Neuronal stem cell (in vitro differentiated cells): ENCODE results near the gene CLEC4M.

ENCODE experiments used
- DNase-seq: peaks from one replicate; pipeline ENCODE4 v3.0.0-alpha.2; 2013; ENCODE audit warnings: low spot score
- H2AFZ ChIP-seq: one replicate; pipeline ENCODE4 v1.6.1; 2013; ENCODE audit warnings: mild to moderate bottlenecking, low read length, inconsistent platforms
- H2AK5ac ChIP-seq: 2 replicates; pipeline ENCODE4 v1.6.1; 2013; ENCODE audit warnings: low read depth, mild to moderate bottlenecking, inconsistent platforms, low read length, moderate library complexity, mixed read lengths
- H2BK120ac ChIP-seq: 2 replicates; pipeline ENCODE4 v1.6.1; 2013; ENCODE audit warnings: low read depth, mild to moderate bottlenecking, inconsistent platforms, low read length, moderate library complexity, mixed read lengths
- H2BK12ac ChIP-seq: one replicate; pipeline ENCODE4 v1.6.1; 2013; ENCODE audit warnings: low read length, inconsistent platforms
- H2BK15ac ChIP-seq: 2 replicates; pipeline ENCODE4 v1.6.1; 2013; ENCODE audit warnings: mild to moderate bottlenecking, low read length, inconsistent platforms, mixed read lengths
- H2BK5ac ChIP-seq: one replicate; pipeline ENCODE4 v1.6.1; 2013; ENCODE audit warnings: inconsistent platforms, mild to moderate bottlenecking, low read length, moderate library complexity
- H3K14ac ChIP-seq: one replicate; pipeline ENCODE4 v1.6.1; 2013; ENCODE audit warnings: low read length, inconsistent platforms
- H3K18ac ChIP-seq: 2 replicates; pipeline ENCODE4 v1.6.1; 2013; ENCODE audit warnings: low read length, inconsistent platforms
- H3K23ac ChIP-seq: 2 replicates; pipeline ENCODE4 v1.6.1; 2013; ENCODE audit warnings: low read depth, mild to moderate bottlenecking, mixed read lengths, low read length, inconsistent platforms; ENCODE audit not compliant: poor library complexity
- H3K27ac ChIP-seq: replicated peaks from 3 replicates; pipeline ENCODE4 v1.5.1; 2013; ENCODE audit warnings: low read length, inconsistent platforms
- H3K27me3 ChIP-seq, 3 experiments: 2 replicates each; pipeline ENCODE4 v1.6.1; 2013; ENCODE audit warnings: low read length in 3 of 3, mild to moderate bottlenecking in 2 of 3, inconsistent platforms in 1 of 3, low read depth in 1 of 3, mixed read lengths in 1 of 3, moderate library complexity in 1 of 3; ENCODE audit not compliant: control insufficient read depth in 3 of 3, insufficient read depth in 3 of 3
- H3K36me3 ChIP-seq, 2 donors: replicated peaks in 1 of 2; 2 replicates each; pipeline ENCODE4 v1.6.1; 2013; ENCODE audit warnings: low read length in 2 of 2; ENCODE audit not compliant: control insufficient read depth in 2 of 2, insufficient read depth in 2 of 2
- H3K4ac ChIP-seq: 2 replicates; pipeline ENCODE4 v1.6.1; 2013; ENCODE audit warnings: inconsistent platforms, mild to moderate bottlenecking, low read length, moderate library complexity
- H3K4me1 ChIP-seq, 2 donors: 1 replicate in 1 of 2; 2 replicates in 1 of 2; pipeline ENCODE4 v1.6.1; 2013; ENCODE audit warnings: low read length in 2 of 2, low read depth in 1 of 2; ENCODE audit not compliant: control insufficient read depth in 2 of 2, insufficient read depth in 1 of 2
- H3K4me2 ChIP-seq: one replicate; pipeline ENCODE4 v1.6.1; 2013; ENCODE audit warnings: mild to moderate bottlenecking, low read length, inconsistent platforms; ENCODE audit not compliant: insufficient read depth, poor library complexity, severe bottlenecking
- H3K4me3 ChIP-seq, 2 donors: 2 replicates each; pipeline ENCODE4 v1.5.1; 2013; ENCODE audit warnings: low read length in 2 of 2, mild to moderate bottlenecking in 2 of 2, inconsistent platforms in 1 of 2, moderate library complexity in 1 of 2
- H3K79me1 ChIP-seq: one replicate; pipeline ENCODE4 v1.6.1; 2013; ENCODE audit warnings: low read depth, mild to moderate bottlenecking, inconsistent platforms, low read length, moderate library complexity
- H3K9ac ChIP-seq: one replicate; pipeline ENCODE4 v1.6.1; 2013; ENCODE audit warnings: mild to moderate bottlenecking, low read depth, low read length, inconsistent platforms; ENCODE audit not compliant: poor library complexity
- H3K9me3 ChIP-seq, 2 donors: replicated peaks in 1 of 2; 2 replicates each; pipeline versions ENCODE3 to v1.6.1; 2013; ENCODE audit warnings: low read length in 2 of 2, mild to moderate bottlenecking in 2 of 2, inconsistent platforms in 1 of 2, low read depth in 1 of 2, mixed read lengths in 1 of 2, moderate library complexity in 1 of 2; ENCODE audit not compliant: control insufficient read depth in 2 of 2, insufficient read depth in 1 of 2
- H4K8ac ChIP-seq: one replicate; pipeline ENCODE4 v1.6.1; 2013; ENCODE audit warnings: low read depth, mild to moderate bottlenecking, inconsistent platforms, low read length, moderate library complexity
- H4K91ac ChIP-seq: one replicate; pipeline ENCODE4 v1.6.1; 2013; ENCODE audit warnings: low read length, low read depth, mild to moderate bottlenecking, inconsistent platforms; ENCODE audit not compliant: poor library complexity
- WGBS, 2 donors: extraction: QIAGEN DNeasy Blood & Tissue Kit; methylation state at CpG; one replicate each; pipeline ENCODE4 v1.1.7; 2013; ENCODE audit warnings: missing lambda C conversion rate in 2 of 2, mixed read lengths in 1 of 2; ENCODE audit not compliant: insufficient read length in 2 of 2, insufficient replicate concordance in 1 of 2; ENCODE audit errors: extremely low coverage in 2 of 2; 5-methylcytosine and 5-hydroxymethylcytosine counted together

CLEC4M gene

GRCh38 chr19:7756258-7756657 lies 6.8 kb upstream of the CLEC4M start:
- H2BK12ac ChIP-seq, result no peak overlapping the region
- no peaks in the 10 kb centered on the region for H3K36me3 ChIP-seq
- WGBS, 2 donors, result no CpG with 5 or more reads among the region's 4 CpGs
- no peak overlapping the region for H3K18ac ChIP-seq
- H3K9ac ChIP-seq, result no peak overlapping the region
- no peak overlapping the region for H2AK5ac ChIP-seq
- no peak overlapping the region for H3K23ac ChIP-seq
- H4K8ac ChIP-seq, result no peak overlapping the region
- no peaks in the 10 kb centered on the region for H3K4me1 ChIP-seq
- no peak overlapping the region for H3K4ac ChIP-seq
- no peak overlapping the region for H3K14ac ChIP-seq
- no peaks in the 10 kb centered on the region for H3K27me3 ChIP-seq
- H4K91ac ChIP-seq, result no peak overlapping the region
- DNase-seq, result no peak
- H2BK120ac ChIP-seq, result no peak overlapping the region
- no peak overlapping the region for H2AFZ ChIP-seq
- H3K79me1 ChIP-seq, result no peaks in the 10 kb centered on the region
- H3K27ac ChIP-seq, result no peak overlapping the region
- no peak overlapping the region for H3K4me3 ChIP-seq
- no peak overlapping the region for H2BK5ac ChIP-seq
- H3K4me2 ChIP-seq, result no peak overlapping the region
- H3K9me3 ChIP-seq, result peaks cover 10 to 13% of the 10 kb centered on the region in 2 donors
- no peak overlapping the region for H2BK15ac ChIP-seq

DNA sequence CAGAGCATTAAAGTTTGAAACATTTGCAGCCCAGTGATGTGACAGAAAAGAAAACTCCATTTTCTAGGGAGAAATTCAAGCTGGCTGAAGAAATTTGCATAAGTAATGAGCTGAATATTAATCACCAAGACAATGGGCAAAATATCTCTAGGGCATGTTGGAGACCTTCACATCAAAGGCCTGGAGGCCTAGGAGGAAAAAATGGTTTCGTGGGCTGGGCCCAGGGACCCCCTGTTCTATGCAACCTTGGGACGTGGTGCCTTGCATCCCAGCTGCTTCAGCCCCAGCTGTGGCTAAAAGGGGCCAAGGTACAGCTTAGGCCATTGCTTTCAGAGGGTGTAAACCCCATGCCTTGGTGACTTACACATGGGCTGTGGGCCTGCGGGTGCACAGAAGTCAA lies 5.7 kb upstream of the CLEC4M start:
- no peak overlapping the region for H2BK12ac ChIP-seq
- H3K36me3 ChIP-seq, result no peaks in the 10 kb centered on the region
- peaks cover 10% of the 10 kb centered on the region in 2 donors for H3K9me3 ChIP-seq
- no peak overlapping the region for H3K9ac ChIP-seq
- H2BK5ac ChIP-seq, result no peak overlapping the region
- H4K8ac ChIP-seq, result no peak overlapping the region
- H3K79me1 ChIP-seq, result no peaks in the 10 kb centered on the region
- H3K4me2 ChIP-seq, result no peak overlapping the region
- no peaks in the 10 kb centered on the region for H3K4me1 ChIP-seq
- H4K91ac ChIP-seq, result no peak overlapping the region
- no peak overlapping the region for H2AK5ac ChIP-seq
- H3K27me3 ChIP-seq, result no peaks in the 10 kb centered on the region
- H3K23ac ChIP-seq, result no peak overlapping the region
- no peak overlapping the region for H3K4ac ChIP-seq
- no peak for DNase-seq
- H3K27ac ChIP-seq, result no peak overlapping the region
- H3K18ac ChIP-seq, result no peak overlapping the region
- WGBS, 2 donors, result no CpG with 5 or more reads among the region's 3 CpGs
- H2BK15ac ChIP-seq, result no peak overlapping the region
- H2AFZ ChIP-seq, result no peak overlapping the region
- H2BK120ac ChIP-seq, result no peak overlapping the region
- no peak overlapping the region for H3K14ac ChIP-seq
- H3K4me3 ChIP-seq, result no peak overlapping the region

DNA sequence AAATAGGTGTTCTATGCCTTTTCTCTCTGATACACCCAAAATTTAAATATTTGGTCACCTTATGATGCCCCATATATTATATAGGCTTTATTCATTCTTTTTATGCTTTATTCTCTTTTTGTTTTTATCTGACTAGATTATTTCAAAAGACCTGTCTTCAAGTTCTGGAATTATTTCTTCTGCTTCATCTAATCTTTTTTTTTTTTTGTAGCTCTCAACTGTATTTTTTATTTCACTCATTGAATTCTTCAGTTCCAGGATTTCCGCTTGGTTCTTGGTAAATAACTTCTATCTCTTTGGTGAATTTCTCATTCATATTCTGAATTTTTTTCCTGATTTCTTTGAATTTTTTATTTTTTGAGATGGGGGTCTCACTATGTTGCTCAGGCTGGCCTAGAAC lies 3.9 kb upstream of the CLEC4M start:
- Histone ChIP-seq H4K91ac (no peak overlapping the region), H3K36me3 (no peaks in the 10 kb centered on the region), H4K8ac (no peak overlapping the region), H2BK120ac (no peak overlapping the region), H3K79me1 (no peaks in the 10 kb centered on the region), H3K9ac (no peak overlapping the region), H3K9me3 (peaks cover 10% of the 10 kb centered on the region in 2 donors), H3K14ac (no peak overlapping the region), H3K27me3 (no peaks in the 10 kb centered on the region), H2AFZ (no peak overlapping the region), H2AK5ac (no peak overlapping the region), H3K4ac (no peak overlapping the region), H2BK5ac (no peak overlapping the region), H3K4me1 (no peaks in the 10 kb centered on the region), H3K18ac (no peak overlapping the region), H2BK12ac (no peak overlapping the region), H3K23ac (no peak overlapping the region), H2BK15ac (no peak overlapping the region), H3K4me3 (no peak overlapping the region), H3K4me2 (no peak overlapping the region), H3K27ac (no peak overlapping the region)
- no peak for DNase-seq
- WGBS, 2 donors, result no CpG with 5 or more reads among the region's 1 CpG

DNA sequence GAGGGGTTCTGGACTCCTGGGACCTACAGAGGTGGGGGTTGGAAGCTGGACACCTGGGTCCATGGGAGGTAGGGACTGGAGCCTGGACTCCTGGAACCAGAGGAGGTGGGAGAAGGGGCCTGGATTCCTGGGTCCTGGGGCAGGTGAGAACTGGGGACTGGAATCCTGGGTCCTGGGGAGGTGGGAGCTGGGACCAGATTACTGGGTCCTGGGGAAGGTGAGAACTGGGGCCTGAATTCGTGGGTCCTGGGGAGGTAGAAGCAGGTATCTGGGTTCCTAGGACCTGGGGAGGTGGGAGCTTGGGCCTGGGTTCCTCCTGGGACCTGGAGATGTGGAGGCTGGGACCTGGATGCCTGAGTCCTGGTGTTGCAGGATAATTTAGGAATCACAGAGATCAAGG lies 653 bp downstream of the CLEC4M start:
- Histone ChIP-seq H3K4me1 (no peaks in the 10 kb centered on the region), H3K9me3 (peaks cover 3 to 7% of the 10 kb centered on the region in 2 donors), H3K9ac (no peak overlapping the region), H3K23ac (no peak overlapping the region), H3K4me2 (no peak overlapping the region), H3K4me3 (no peak overlapping the region), H3K4ac (no peak overlapping the region), H3K27me3 (no peaks in the 10 kb centered on the region), H2AFZ (no peak overlapping the region), H2BK12ac (no peak overlapping the region), H3K27ac (no peak overlapping the region), H3K79me1 (no peaks in the 10 kb centered on the region), H3K18ac (no peak overlapping the region), H4K91ac (no peak overlapping the region), H2BK15ac (no peak overlapping the region), H3K36me3 (no peaks in the 10 kb centered on the region), H2BK120ac (no peak overlapping the region), H4K8ac (no peak overlapping the region), H2AK5ac (no peak overlapping the region), H2BK5ac (no peak overlapping the region), H3K14ac (no peak overlapping the region)
- WGBS, 2 donors, result no CpG with 5 or more reads among the region's 1 CpG
- DNase-seq, result no peak
